AG09319 (cell line): ENCODE results near the gene CFAP92.

ENCODE experiments used
- DNase-seq: peaks from one replicate; pipeline ENCODE4 v3.0.0-alpha.2; 2010; ENCODE audit warnings: low read depth; ENCODE audit errors: extremely low read depth
- CTCF ChIP-seq: IDR thresholded peaks from 2 replicates; pipeline ENCODE4 v1.5.1; 2011; ENCODE audit warnings: low read depth, mild to moderate bottlenecking, inconsistent platforms, low read length, moderate library complexity

The CFAP92 gene, protein sequence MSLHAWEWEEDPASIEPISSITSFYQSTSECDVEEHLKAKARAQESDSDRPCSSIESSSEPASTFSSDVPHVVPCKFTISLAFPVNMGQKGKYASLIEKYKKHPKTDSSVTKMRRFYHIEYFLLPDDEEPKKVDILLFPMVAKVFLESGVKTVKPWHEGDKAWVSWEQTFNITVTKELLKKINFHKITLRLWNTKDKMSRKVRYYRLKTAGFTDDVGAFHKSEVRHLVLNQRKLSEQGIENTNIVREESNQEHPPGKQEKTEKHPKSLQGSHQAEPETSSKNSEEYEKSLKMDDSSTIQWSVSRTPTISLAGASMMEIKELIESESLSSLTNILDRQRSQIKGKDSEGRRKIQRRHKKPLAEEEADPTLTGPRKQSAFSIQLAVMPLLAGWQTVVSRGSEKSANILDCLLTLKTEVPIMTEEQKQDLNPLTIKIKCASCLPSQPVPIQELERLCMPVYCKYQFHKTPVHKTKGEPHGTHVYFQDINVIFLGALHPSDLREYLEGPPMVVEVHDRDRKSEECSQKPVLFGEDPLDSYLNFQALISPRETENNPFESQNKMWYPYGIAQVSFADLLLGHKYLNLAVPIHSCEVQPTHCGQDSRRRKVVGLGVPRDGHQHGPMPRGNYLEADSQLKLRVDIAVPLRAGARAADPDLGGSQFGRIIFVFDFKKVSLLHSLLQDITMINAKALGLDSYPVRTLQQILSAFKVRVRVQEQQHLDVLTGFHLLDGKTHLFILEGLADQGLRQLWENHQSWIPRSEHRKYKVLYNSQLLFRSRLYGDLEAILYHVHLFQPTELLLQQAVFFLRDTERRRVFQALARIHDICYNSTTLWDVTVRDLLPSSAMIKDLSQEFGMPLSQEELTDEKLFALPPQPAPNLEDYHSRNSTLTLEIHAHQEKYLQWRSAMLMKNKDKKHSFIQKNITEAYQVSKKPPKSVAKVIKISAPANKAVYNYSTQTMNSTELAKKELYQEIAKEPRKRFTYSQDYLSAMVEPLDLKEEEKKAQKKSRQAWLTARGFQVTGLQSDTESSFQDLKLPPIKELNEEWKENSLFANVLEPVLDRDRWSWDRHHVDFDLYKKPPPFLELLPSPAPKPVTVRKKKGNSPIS

GRCh38 chr3:128993461-128994172 lies at the start of gene CFAP92:
TSS of gene CFAP92 (minus strand) at chr3:128994076. CDS start at chr3:128993304, 772 bp downstream.
- TF ChIP-seq CTCF = no peak
- no peak for DNase-seq

- TF ChIP-seq CTCF = no peak
- no peak for DNase-seq
Measured at GRCh38 chr3:129040579-129041300, 46.9 kb upstream of the CFAP92 start.

GRCh38 chr3:129040039-129040336 lies 46.1 kb upstream of the CFAP92 start:
- no peak for TF ChIP-seq CTCF
- no peak for DNase-seq

- DNase-seq = no peak
Measured at GRCh38 chr3:129039271-129040038, 45.6 kb upstream of the CFAP92 start.

DNA sequence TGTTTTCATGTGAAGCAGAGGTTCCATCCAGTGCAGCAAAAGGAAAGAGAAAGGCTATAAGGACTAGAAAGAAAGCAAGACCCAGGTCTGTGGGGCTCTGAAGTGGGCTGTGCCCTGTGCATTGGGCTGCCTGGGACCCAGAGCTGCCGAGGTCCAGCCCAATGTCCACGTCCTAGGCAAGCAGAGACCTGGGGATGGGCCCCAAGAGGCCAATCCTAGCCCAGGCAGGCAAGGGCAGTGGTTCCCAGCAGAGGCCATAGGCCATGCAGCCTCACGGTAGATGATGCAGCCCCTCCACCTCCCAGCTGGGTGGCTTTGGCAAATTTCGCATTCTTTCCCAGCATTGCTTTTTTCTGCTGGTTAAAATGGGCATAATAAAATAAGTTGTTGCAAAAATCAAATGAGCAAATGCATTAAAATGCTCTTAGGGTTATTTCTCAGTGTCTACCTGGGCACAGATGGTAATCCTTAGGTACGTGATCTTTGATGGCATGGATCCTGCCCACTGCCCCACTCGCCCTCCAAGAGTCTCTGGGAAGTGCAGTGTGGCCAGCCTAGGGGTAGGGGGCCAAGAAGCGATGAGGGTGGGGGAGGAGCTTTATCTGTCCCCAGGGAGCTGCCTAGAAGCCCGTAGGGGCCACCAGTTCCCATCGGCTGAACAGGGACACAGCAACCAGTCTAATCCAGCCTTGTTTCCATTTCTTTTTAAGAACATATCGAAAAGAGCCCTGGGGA lies 44.4 kb upstream of the CFAP92 start:
- DNase-seq = no peak
- TF ChIP-seq CTCF = no peak

More at GRCh38 chr3:129039271-129040038, 45.6 kb upstream of the CFAP92 start:
- no peak for TF ChIP-seq CTCF
